Measurements from ENCODE around the gene RASL12.

GRCh38 chr15:65062726-65063125, 5.1 kb downstream of the RASL12 start:
- TF ChIP-seq CTCF (IDR thresholded peaks at IDR 0.05) (no peak), POLR2AphosphoS5 (IDR thresholded peaks at IDR 0.05) (no peak), POLR2A (IDR thresholded peaks at IDR 0.05) (no peak)

Measured in sigmoid colon (tissue), 4 donors.